ENCODE results near the gene VWA8. TPM values are rescaled to one million over a fixed set of nuclear protein-coding genes. Genes with fewer than 3 reads are reported as not detected.

Gene VWA8
- polyA plus RNA-seq (ENCODE audit: insufficient read length) = 22.4 TPM
- long read RNA-seq, donor 1 = 0 reads
- long read RNA-seq, donor 2, full-length matches to known transcripts = 2 of 2 reads
- long read RNA-seq, donor 2, partial matches to known transcripts = 0 of 2 reads
- long read RNA-seq, donor 2, other reads (novel, unspliced or antisense) = 0 of 2 reads
- long read RNA-seq, donor 3 = 0 reads
- long read RNA-seq, donor 4 = 0 reads
- long read RNA-seq, donor 5 = 0 reads
- long read RNA-seq, donor 6 = 0 reads
- long read RNA-seq, donor 7 = 0 reads
- long read RNA-seq, donor 8 = 0 reads

- DNase-seq = peak; percentile 76
Observed at GRCh38 chr13:41960637-41961465, at the start of gene VWA8. VWA8 (minus strand) TSS chr13:41961109; CDS start chr13:41961015, 94 bp downstream.

- no peak for DNase-seq
Observed at GRCh38 chr13:42009057-42009456, 48.1 kb upstream of the VWA8 start.

- no peak for DNase-seq
Observed at GRCh38 chr13:42007844-42008243, 46.9 kb upstream of the VWA8 start.

- no peak for DNase-seq
Observed at GRCh38 chr13:42002066-42002465, 41.2 kb upstream of the VWA8 start.

- DNase-seq = peak; percentile 37
Observed at GRCh38 chr13:42001580-42001979, 40.7 kb upstream of the VWA8 start.

- no peak for DNase-seq
Observed at GRCh38 chr13:42000846-42001245, 39.9 kb upstream of the VWA8 start.

GRCh38 chr13:41997396-41997795, 36.5 kb upstream of the VWA8 start:
- no peak for DNase-seq

GRCh38 chr13:41995946-41996345, 35.0 kb upstream of the VWA8 start:
- DNase-seq = no peak

GRCh38 chr13:41995336-41995735, 34.4 kb upstream of the VWA8 start:
- DNase-seq = no peak

- DNase-seq = no peak
Observed at GRCh38 chr13:41994696-41995095, 33.8 kb upstream of the VWA8 start.

GRCh38 chr13:41991936-41992335, 31.0 kb upstream of the VWA8 start:
- no peak for DNase-seq

GRCh38 chr13:41988244-41988643, 27.3 kb upstream of the VWA8 start:
- no peak for DNase-seq

GRCh38 chr13:41985788-41986508, 25.0 kb upstream of the VWA8 start:
- DNase-seq = no peak

- no peak for DNase-seq
Observed at GRCh38 chr13:41981951-41982715, 21.2 kb upstream of the VWA8 start.

GRCh38 chr13:41978007-41978406, 17.1 kb upstream of the VWA8 start:
- DNase-seq = no peak

- DNase-seq = no peak
Observed at GRCh38 chr13:41976476-41976875, 15.6 kb upstream of the VWA8 start.

- DNase-seq = no peak
Observed at GRCh38 chr13:41974262-41974900, 13.5 kb upstream of the VWA8 start.

GRCh38 chr13:41973247-41973741, 12.4 kb upstream of the VWA8 start:
- DNase-seq = no peak

GRCh38 chr13:41971848-41972247, 10.9 kb upstream of the VWA8 start:
- no peak for DNase-seq

GRCh38 chr13:41970918-41971317, 10.0 kb upstream of the VWA8 start:
- no peak for DNase-seq

GRCh38 chr13:41970022-41970421, 9.1 kb upstream of the VWA8 start:
- DNase-seq = no peak

Data from left kidney (tissue), 8 donors.